GM19023 (cell line): ENCODE results near the gene C22orf23.
"Not testable (repeated sequence)": the region's sequence is repeated elsewhere in the genome, so short reads cannot be mapped to it uniquely, and the experiment has no call there.

ENCODE experiments used
- ATAC-seq: cut with Tn5 transposase; IDR thresholded peaks from one replicate; pipeline ENCODE4 v1.9.1; 2021; ENCODE audit warnings: mild to moderate bottlenecking, moderate library complexity; ENCODE audit not compliant: unreplicated experiment

C22orf23 gene

DNA sequence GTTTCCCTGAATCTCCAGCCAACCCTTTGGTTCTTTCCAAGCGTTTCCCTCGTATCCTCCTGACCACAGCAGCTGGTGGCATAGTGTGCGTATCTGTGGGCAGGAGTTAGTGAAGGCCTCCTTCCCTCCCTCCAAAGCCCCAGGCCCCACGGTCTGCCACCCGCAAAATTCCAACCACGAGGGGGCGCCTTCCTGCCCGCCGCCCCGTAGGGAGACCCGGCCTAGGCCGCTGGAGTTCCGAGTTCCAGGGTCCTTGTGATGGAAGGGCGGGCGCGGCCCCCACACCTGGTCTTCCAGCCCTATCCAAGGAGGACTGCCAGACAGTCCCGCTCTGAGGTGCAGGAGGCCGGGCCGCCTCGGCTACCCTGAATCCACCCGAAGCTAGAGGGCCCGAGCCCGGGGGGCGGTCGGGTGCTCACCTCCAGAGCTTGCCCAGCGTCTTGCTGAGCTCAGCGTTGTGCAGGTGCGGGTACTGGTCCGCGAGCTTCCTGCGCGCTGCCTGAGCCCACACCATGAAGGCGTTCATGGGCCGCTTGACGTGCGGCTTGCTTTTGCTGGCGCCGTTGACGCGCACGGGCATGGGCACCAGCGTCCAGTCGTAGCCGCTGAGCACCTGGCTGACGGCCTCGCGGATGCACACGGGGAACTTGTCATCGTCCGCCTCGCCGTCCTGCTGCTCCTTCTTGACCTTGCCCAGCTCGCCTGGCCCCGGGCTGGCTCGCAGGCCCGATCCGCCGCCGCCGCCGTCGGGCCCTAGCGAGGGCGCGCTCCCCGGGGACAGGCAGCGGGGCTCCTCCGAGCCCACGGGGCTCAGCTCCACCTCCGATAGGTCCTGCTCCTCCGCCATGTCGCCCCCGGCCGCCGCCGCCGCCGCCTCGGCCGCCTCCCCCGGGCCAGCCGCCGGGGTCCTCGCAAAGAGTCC, 29.8 kb upstream of the C22orf23 start:
- no peak for ATAC-seq

- no peak for ATAC-seq
These were observed 28.9 kb upstream of the C22orf23 start for GRCh38 chr22:37982151-37982785.

GRCh38 chr22:37981282-37982011, 28.0 kb upstream of the C22orf23 start:
- ATAC-seq: no peak

DNA sequence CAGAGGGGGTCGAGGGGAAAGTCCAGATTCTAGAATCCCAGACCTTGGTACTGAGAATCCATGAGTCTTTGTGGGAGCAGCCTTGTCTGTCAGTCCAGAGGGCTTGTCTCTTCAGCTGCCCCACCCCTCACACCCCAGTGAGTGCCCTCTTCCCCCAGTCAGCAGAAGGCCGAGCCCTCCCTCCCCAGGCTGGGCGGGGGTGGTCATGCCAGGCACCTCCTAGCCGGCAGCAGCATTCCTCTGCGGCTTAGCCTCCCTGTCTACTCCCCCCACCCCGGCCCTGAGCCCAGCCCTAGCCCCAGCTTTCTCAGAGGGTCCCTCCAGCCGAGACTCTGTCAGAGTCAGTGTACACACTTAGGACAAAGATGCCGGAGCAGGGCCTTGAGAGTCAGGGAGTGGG, 26.4 kb upstream of the C22orf23 start:
- ATAC-seq: no peak

DNA sequence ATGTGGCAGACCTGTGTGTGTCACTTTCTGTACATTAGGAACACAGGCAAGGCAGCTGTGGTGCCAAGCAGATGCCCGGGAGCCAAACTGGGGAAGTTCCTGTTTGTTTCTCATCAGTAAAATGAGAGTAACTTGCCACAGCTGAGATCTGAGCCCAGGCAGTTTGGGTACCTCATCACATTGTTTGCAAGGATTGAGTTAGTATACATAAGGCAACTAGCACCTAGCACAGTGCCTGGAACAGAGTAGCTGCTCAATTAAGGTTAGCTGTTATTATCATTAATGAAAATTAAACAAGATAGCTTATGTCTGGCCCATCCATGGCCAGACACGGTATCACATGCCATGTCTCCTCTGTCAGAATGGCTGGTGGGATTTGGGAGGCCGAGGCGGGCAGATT, 23.1 kb upstream of the C22orf23 start:
- ATAC-seq: no peak

- ATAC-seq: not testable (repeated sequence)
These were observed 22.6 kb upstream of the C22orf23 start for GRCh38 chr22:37976022-37976421.

- ATAC-seq: no peak
These were observed 21.8 kb upstream of the C22orf23 start for GRCh38 chr22:37975153-37975552.

- no peak for ATAC-seq
These were observed 20.1 kb upstream of the C22orf23 start for GRCh38 chr22:37973271-37974170.

DNA sequence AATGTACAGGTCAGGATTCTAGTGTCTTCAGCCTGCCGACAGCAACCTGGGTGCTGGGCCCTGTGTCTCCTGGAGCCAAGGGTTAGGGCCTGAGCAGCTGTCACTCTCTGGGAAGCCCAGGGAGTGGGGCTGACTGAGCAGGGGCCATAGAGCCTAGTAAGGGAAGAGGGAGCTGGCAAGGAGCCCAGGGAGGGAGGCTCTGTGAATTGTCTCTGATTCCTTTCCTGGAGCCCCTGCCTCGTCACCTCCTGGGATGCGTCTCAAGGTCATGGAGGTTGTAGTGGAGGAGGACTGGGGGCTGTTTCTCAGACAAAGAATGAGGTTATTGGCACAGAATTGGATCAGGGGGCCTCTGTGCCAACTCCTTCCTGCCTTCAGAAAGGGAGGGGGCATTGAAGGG, 19.1 kb upstream of the C22orf23 start:
- no peak for ATAC-seq

GRCh38 chr22:37971475-37972434, 18.4 kb upstream of the C22orf23 start:
- ATAC-seq: no peak

- no peak for ATAC-seq
These were observed 17.5 kb upstream of the C22orf23 start for GRCh38 chr22:37970864-37971263.

DNA sequence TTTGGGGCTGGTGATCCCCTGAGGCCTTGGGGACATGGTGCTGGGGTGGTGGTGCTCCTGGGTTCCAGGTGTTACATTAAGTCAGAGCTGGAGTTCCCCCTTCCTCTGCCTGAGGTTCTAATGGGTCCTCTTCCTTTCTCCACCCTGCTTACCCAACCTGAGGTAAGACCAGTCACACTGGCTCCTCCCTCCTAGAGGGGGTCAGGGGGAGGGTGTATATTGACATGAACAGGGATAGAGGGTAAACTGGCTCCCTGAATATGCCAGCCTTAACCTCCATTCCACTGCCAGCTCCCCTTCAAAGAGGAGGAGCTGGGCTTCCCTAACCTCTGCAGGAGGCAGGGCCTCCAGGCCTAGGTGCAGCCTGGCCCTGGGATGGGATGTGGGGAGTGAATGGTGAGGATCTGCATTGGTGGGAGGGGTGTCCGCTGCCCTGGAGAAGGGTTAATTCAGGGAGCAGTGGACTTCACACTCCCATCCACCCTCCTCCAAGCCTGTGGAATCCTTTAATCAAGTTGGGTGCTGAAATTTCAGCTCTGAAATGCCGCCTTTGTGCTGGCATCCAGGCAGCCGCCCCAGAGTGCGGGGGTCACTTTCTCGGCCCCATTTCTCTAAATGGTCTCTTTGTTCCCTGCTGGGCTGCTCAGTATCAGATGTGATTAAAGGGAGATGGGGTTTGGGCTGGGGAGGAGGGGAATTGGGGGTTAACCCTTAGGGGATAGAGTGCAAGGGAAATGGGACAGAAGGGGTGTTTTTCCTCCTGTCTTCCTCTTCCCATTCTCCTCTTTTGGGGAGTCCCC, 15.3 kb upstream of the C22orf23 start:
- no peak for ATAC-seq

DNA sequence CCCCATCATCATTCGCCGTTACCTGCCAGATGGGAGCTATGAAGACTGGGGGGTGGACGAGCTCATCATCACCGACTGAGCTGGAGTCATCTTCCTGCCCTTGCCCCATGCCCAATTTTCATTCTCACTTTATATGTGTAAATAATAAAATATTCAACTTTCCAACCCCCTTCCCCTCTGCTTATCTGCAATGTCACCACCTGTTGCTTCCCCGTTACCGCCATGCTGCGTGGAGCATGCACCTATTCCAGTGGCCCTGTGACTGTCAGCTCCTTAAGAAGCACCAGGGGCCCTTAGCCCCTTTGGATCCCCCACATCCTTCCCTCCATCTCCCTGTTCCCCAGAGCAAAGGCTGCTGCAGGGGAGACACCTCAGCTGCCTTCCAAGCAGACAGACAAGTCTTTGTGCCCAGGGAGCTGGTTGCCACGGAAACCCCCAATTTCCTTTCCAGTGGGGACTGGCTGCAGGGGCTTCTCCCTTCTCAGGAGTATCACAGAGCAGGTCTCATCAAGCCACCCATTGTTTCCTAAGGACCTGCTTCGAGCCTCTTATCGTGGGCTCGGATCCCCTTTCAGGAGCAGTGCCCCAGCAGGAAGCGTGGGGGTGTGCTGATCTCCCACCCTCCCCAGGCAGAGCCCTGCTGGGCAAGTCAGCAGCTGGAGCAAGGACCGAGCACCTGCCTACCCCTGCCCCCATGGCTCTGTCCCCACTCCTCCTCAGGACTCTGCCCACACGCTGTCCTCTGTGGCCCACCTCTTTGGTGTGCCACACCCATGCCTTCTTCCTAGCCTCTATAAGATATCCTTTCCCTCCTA, 14.4 kb upstream of the C22orf23 start:
- ATAC-seq: no peak

GRCh38 chr22:37967147-37967546, 13.7 kb upstream of the C22orf23 start:
- ATAC-seq: no peak

DNA sequence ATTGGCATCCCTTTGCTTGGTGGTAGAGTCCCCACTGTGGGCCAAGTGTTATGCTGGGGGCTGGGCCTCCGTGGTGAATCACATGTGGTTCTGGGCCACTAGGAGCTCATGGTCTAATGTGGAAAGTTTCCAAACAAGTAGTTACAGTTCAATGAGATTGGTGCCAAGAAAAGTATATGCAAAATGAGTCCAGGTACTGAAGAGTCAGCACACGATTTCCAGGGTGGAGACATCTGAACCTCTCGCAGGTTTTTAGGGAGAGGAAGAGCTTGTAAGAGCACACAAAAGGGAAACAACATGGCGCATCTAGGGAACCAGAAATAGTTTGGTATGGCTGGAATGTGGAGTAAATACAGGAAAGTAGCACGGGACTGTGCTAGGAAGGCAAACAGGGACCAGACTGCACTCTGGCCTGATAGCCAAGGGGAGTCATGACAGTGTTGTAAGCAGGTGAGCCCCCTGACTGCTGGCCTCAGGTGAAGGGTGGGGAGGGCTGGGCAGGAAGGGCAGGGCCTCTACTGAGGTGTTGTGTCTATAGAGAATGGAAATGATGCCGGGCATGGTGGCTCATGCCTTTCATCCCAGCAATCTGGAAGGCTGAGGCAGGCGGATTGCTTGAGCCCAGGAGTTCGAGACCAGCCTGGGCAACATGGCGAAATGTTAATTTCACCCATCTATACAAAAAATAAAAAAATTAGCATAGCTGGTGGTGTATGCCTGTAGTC, 12.7 kb upstream of the C22orf23 start:
- no peak for ATAC-seq

DNA sequence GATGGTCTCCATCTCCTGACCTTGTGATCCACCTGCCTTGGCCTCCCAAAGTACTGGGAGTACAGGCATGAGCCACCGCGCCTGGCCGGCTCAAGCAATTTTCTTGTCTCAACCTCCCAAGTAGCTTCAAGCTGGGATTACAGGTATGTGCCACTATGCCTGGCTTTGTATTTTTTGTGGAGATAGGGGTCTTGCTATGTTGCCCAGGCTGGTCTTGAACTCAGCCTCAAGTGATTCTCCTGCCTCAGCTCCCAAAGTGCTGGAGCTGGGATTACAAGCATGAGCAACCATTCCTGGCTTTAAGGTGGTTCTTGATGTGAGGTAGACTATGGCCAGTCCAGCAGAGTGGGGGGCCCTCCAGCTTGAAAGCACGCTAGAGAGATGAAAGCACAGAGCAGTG, 7.7 kb upstream of the C22orf23 start:
- ATAC-seq: no peak

DNA sequence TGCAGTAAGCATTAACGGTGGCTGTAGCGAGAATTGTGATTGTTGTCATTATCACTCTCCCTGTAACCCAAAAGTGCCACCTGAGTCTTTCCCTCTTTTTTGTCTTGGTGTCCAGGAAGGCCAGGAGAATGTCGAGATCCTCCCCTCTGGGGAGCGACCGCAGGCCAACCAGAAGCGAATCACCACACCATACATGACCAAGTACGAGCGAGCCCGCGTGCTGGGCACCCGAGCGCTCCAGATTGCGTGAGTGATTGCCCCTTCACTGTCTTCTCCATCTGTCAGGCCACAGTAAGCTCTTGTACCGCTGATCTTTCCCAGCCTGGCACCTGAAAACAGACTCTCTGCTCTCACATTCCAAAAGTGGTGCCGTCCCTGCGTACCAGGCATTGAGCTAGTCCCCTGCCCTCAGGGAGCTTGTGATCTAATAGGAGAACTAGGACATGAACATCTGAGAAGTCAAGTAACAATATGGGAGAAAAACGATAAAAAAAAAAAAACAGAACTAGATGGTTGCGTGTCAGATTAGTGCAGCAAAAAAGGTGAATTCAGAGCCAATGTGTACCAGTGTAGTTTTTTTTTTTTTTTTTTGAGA, 5.9 kb upstream of the C22orf23 start:
- ATAC-seq: no peak
